Endothelial cell (in vitro differentiated cells): Measurements from ENCODE around the gene MPEG1. TPM values are rescaled to one million over a fixed set of nuclear protein-coding genes. Genes with fewer than 3 reads are reported as not detected.

ENCODE experiments used
- DNase-seq: peaks from one replicate; pipeline ENCODE4 v3.0.0; 2021; ENCODE audit warnings: low spot score
- H3K27ac Mint-ChIP-seq: one replicate; pipeline ENCODE4 v1.8.0; 2021; ENCODE audit warnings: mixed read lengths, inconsistent platforms; ENCODE audit not compliant: unreplicated experiment
- H3K27me3 Mint-ChIP-seq: one replicate; pipeline ENCODE4 v1.8.0; 2021; ENCODE audit warnings: mild to moderate bottlenecking, moderate library complexity, mixed read lengths, inconsistent platforms; ENCODE audit not compliant: unreplicated experiment
- H3K36me3 Mint-ChIP-seq: one replicate; pipeline ENCODE4 v1.8.0; 2021; ENCODE audit warnings: mild to moderate bottlenecking, low read depth, mixed read lengths, inconsistent platforms; ENCODE audit not compliant: unreplicated experiment
- H3K4me1 Mint-ChIP-seq: one replicate; pipeline ENCODE4 v1.8.0; 2021; ENCODE audit warnings: mild to moderate bottlenecking, mixed read lengths, inconsistent platforms; ENCODE audit not compliant: unreplicated experiment
- H3K4me3 Mint-ChIP-seq: one replicate; pipeline ENCODE4 v1.8.0; 2021; ENCODE audit warnings: mild to moderate bottlenecking, mixed read lengths, inconsistent platforms; ENCODE audit not compliant: unreplicated experiment
- H3K9me3 Mint-ChIP-seq: one replicate; pipeline ENCODE4 v1.8.0; 2021; ENCODE audit warnings: mixed read lengths, inconsistent platforms; ENCODE audit not compliant: unreplicated experiment
- CTCF ChIP-seq: fragments of 200-600 bp; sonication (generic); IDR thresholded peaks from one replicate; pipeline ENCODE4 v1.5.0; 2021; ENCODE audit warnings: antibody characterized with exemption; ENCODE audit not compliant: unreplicated experiment
- total RNA-seq: library from RNA; stranded (reverse); fragmentation: NEBNext Ultra II Directional; extraction: Animal tissue kit (Norgen Biotek cat#: 25700); gene quantifications from one replicate; pipeline ENCODE4 v1.2.1, GENCODE V29; 2021; ENCODE audit not compliant: unreplicated experiment

MPEG1 gene
- total RNA-seq, 1 donor from 2014 or later: not detected

GRCh38 chr11:59173080-59173963, 39.4 kb downstream of the MPEG1 start:
- TF ChIP-seq CTCF: peak; percentile 3
- H3K4me3 Mint-ChIP-seq: peak overlapping the region; percentile 95
- peak; percentile 58 for DNase-seq
- H3K27ac Mint-ChIP-seq: peak overlapping the region; percentile 84
- H3K9me3 Mint-ChIP-seq: no peaks in the 10 kb centered on the region
- peaks cover 14% of the 10 kb centered on the region for H3K36me3 Mint-ChIP-seq
- H3K27me3 Mint-ChIP-seq: peaks cover 10% of the 10 kb centered on the region
- H3K4me1 Mint-ChIP-seq: peaks cover 23% of the 10 kb centered on the region

- no peak for TF ChIP-seq CTCF
Measured at GRCh38 chr11:59172345-59173079, 40.2 kb downstream of the MPEG1 start.

GRCh38 chr11:59171508-59172322, 41.0 kb downstream of the MPEG1 start, which contains the start of gene DTX4:
Gene DTX4 (plus strand): TSS chr11:59172132. CDS start chr11:59172596, 464 bp downstream.
- peak within 1 kb of the TSS; percentile 84 for H3K27ac Mint-ChIP-seq
- H3K36me3 Mint-ChIP-seq: no peaks in the 10 kb centered on the region
- peak within 1 kb of the TSS; percentile 95 for H3K4me3 Mint-ChIP-seq
- peak; percentile 95 for DNase-seq
- TF ChIP-seq CTCF: peak; percentile 92
- H3K9me3 Mint-ChIP-seq: no peaks in the 10 kb centered on the region
- peaks cover 23% of the 10 kb centered on the region for H3K4me1 Mint-ChIP-seq
- H3K27me3 Mint-ChIP-seq: peaks cover 9% of the 10 kb centered on the region

More at GRCh38 chr11:59172345-59173079, 40.2 kb downstream of the MPEG1 start:
- peaks cover 23% of the 10 kb centered on the region for H3K4me1 Mint-ChIP-seq
- H3K36me3 Mint-ChIP-seq: peaks cover 6% of the 10 kb centered on the region
- H3K27ac Mint-ChIP-seq: peak overlapping the region; percentile 84
- peak; percentile 41 for DNase-seq
- H3K27me3 Mint-ChIP-seq: peaks cover 10% of the 10 kb centered on the region
- H3K4me3 Mint-ChIP-seq: peak overlapping the region; percentile 95
- no peaks in the 10 kb centered on the region for H3K9me3 Mint-ChIP-seq

GRCh38 chr11:59164028-59164427, 48.7 kb downstream of the MPEG1 start:
- no peak for DNase-seq
- H3K36me3 Mint-ChIP-seq: no peaks in the 10 kb centered on the region
- H3K4me1 Mint-ChIP-seq: no peaks in the 10 kb centered on the region
- no peak for TF ChIP-seq CTCF
- peaks cover 5% of the 10 kb centered on the region for H3K27me3 Mint-ChIP-seq
- H3K9me3 Mint-ChIP-seq: no peaks in the 10 kb centered on the region
- H3K4me3 Mint-ChIP-seq: no peak overlapping the region
- H3K27ac Mint-ChIP-seq: no peak overlapping the region

Other genes starting within 250 kb of the MPEG1 start
- not detected for gene GLYATL1B, start 126.6 kb downstream of the MPEG1 start, total RNA-seq
- 3.4 TPM for gene FAM111B, start 105.7 kb downstream of the MPEG1 start, total RNA-seq
- 30.8 TPM for gene FAM111A, start 70.1 kb downstream of the MPEG1 start, total RNA-seq
- gene DTX4, start 40.8 kb downstream of the MPEG1 start, total RNA-seq: 29.4 TPM
- gene OR5AN1, start 146.0 kb upstream of the MPEG1 start, total RNA-seq: not detected
- not detected for gene OR5A2, start 213.5 kb upstream of the MPEG1 start, total RNA-seq
- not detected for gene OR5A1, start 223.5 kb upstream of the MPEG1 start, total RNA-seq
- not detected for gene OR4D6, start 244.0 kb upstream of the MPEG1 start, total RNA-seq